Sigmoid colon (tissue), 4 donors: ENCODE results near the gene LEUTX.

Experiments
- EP300 ChIP-seq, 4 donors: sonication (generic); formaldehyde crosslinking; IDR thresholded peaks; one replicate each; pipeline ENCODE4 v1.6.1; 2017; ENCODE audit warnings: antibody characterized with exemption in 4 of 4
- POLR2A ChIP-seq, 2 donors: fragments of 450-650 bp; IDR thresholded peaks; one replicate each; pipeline ENCODE4 v1.6.1; 2016; ENCODE audit warnings: antibody characterized with exemption in 2 of 2, mild to moderate bottlenecking in 2 of 2, moderate library complexity in 2 of 2
- TF ChIP-seq, protein P1 (sequence below), 4 experiments: fragments of 450-650 bp in 3 of 4; fragments of 200-600 bp in 1 of 4; IDR thresholded peaks; one replicate each; pipeline ENCODE4 v1.5.1; 2016 to 2019; ENCODE audit warnings: antibody characterized with exemption in 4 of 4, mild to moderate bottlenecking in 3 of 4, moderate library complexity in 2 of 4

GRCh38 chr19:39833160-39833463, 54.5 kb downstream of the LEUTX start:
- TF ChIP-seq POLR2A (IDR thresholded peaks at IDR 0.05), result no peak
- TF ChIP-seq, protein P1, sequence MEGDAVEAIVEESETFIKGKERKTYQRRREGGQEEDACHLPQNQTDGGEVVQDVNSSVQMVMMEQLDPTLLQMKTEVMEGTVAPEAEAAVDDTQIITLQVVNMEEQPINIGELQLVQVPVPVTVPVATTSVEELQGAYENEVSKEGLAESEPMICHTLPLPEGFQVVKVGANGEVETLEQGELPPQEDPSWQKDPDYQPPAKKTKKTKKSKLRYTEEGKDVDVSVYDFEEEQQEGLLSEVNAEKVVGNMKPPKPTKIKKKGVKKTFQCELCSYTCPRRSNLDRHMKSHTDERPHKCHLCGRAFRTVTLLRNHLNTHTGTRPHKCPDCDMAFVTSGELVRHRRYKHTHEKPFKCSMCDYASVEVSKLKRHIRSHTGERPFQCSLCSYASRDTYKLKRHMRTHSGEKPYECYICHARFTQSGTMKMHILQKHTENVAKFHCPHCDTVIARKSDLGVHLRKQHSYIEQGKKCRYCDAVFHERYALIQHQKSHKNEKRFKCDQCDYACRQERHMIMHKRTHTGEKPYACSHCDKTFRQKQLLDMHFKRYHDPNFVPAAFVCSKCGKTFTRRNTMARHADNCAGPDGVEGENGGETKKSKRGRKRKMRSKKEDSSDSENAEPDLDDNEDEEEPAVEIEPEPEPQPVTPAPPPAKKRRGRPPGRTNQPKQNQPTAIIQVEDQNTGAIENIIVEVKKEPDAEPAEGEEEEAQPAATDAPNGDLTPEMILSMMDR (IDR thresholded peaks at IDR 0.05), result no peak
- TF ChIP-seq EP300 (IDR thresholded peaks at IDR 0.05), result no peak
